Vagina (tissue), 2 donors: Measurements from ENCODE around the gene SLF2.

Experiments
- POLR2A ChIP-seq, 2 donors: fragments of 450-650 bp; IDR thresholded peaks; one replicate each; pipeline ENCODE4 v1.6.1; 2017; ENCODE audit warnings: antibody characterized with exemption in 2 of 2, mild to moderate bottlenecking in 2 of 2, moderate library complexity in 2 of 2
- POLR2AphosphoS5 ChIP-seq, 2 donors: sonication (generic); formaldehyde crosslinking; IDR thresholded peaks; one replicate each; pipeline ENCODE4 v1.9.0; 2017; ENCODE audit warnings: antibody characterized with exemption in 2 of 2, mild to moderate bottlenecking in 2 of 2, low read depth in 1 of 2; ENCODE audit not compliant: insufficient read depth in 1 of 2
- TF ChIP-seq, protein P1 (sequence below), 3 experiments: fragments of 450-650 bp in 2 of 3; fragments of 200-600 bp in 1 of 3; sonication (generic) in 1 of 3; IDR thresholded peaks; one replicate each; pipeline ENCODE4 v1.5.1; 2017 to 2019; ENCODE audit warnings: antibody characterized with exemption in 3 of 3, mild to moderate bottlenecking in 2 of 3, moderate library complexity in 2 of 3

DNA sequence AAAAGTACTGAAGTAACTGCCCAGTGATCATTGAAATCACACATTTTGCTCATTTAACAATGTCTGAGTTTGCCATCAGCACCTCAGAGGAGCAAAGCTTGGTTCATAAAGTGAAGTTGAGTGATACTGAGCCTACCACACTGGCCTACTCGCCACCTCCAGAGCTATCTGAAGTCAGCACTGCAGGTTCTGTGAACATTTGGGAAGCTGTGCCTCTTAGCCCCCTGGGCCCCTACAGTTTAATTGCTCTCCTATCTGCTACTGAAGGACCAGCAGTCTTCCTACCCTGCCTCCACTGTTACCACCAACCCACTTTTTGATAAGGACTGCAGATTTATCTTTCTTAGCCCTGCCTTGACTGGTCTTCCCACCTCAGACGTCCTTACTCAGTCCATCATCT is 54.6 kb downstream of the SLF2 start:
- TF ChIP-seq, protein P1, sequence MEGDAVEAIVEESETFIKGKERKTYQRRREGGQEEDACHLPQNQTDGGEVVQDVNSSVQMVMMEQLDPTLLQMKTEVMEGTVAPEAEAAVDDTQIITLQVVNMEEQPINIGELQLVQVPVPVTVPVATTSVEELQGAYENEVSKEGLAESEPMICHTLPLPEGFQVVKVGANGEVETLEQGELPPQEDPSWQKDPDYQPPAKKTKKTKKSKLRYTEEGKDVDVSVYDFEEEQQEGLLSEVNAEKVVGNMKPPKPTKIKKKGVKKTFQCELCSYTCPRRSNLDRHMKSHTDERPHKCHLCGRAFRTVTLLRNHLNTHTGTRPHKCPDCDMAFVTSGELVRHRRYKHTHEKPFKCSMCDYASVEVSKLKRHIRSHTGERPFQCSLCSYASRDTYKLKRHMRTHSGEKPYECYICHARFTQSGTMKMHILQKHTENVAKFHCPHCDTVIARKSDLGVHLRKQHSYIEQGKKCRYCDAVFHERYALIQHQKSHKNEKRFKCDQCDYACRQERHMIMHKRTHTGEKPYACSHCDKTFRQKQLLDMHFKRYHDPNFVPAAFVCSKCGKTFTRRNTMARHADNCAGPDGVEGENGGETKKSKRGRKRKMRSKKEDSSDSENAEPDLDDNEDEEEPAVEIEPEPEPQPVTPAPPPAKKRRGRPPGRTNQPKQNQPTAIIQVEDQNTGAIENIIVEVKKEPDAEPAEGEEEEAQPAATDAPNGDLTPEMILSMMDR (IDR thresholded peaks at IDR 0.05): no peak
- no peak for TF ChIP-seq POLR2AphosphoS5 (IDR thresholded peaks at IDR 0.05; ENCODE audit: insufficient read depth in 1 of 2, low read depth in 1 of 2)
- TF ChIP-seq POLR2A (IDR thresholded peaks at IDR 0.05): no peak
